SU-DHL-6 (cell line): ENCODE data around the gene HNRNPUL1.

Source experiments
- H2AFZ ChIP-seq: fragments of 200-600 bp; sonication (generic); 2 replicates; pipeline ENCODE4 v1.6.1; 2014; ENCODE audit warnings: low read depth, mild to moderate bottlenecking, moderate library complexity, mixed read lengths, antibody characterized with exemption, low read length; ENCODE audit not compliant: severe bottlenecking
- H3F3A ChIP-seq: fragments of 200-600 bp; shearing (Covaris generic); 2 replicates; pipeline ENCODE4 v1.6.0; 2016; ENCODE audit warnings: antibody characterized with exemption, mild to moderate bottlenecking; ENCODE audit not compliant: insufficient read depth
- H3K27ac ChIP-seq: fragments of 200-600 bp; sonication (generic); 2 replicates; pipeline ENCODE4 v1.5.1; 2016; ENCODE audit warnings: low read depth, mild to moderate bottlenecking, low read length, moderate library complexity, mixed read lengths
- H3K27me3 ChIP-seq: fragments of 200-600 bp; sonication (generic), shearing (Covaris generic); 2 replicates; pipeline ENCODE4 v1.6.0; 2014; ENCODE audit warnings: mild to moderate bottlenecking, low read length
- H3K36me3 ChIP-seq: fragments of 200-600 bp; sonication (generic); 2 replicates; pipeline ENCODE4 v1.6.1; 2014; ENCODE audit warnings: mild to moderate bottlenecking, low read length, mixed read lengths
- H3K4me2 ChIP-seq: fragments of 300-600, 200-600 bp; shearing (Covaris generic), sonication (generic); 2 replicates; pipeline ENCODE4 v1.6.0; 2014; ENCODE audit warnings: low read length, low read depth, mild to moderate bottlenecking; ENCODE audit not compliant: poor library complexity, severe bottlenecking
- H3K4me3 ChIP-seq: fragments of 200-600 bp; sonication (generic); 2 replicates; pipeline ENCODE4 v1.5.1; 2014; ENCODE audit warnings: antibody characterized with exemption, low read length, mild to moderate bottlenecking, mixed read lengths; ENCODE audit not compliant: insufficient read depth, poor library complexity, severe bottlenecking
- H3K79me2 ChIP-seq: fragments of 200-600 bp; sonication (generic); 2 replicates; pipeline ENCODE4 v1.6.1; 2014; ENCODE audit warnings: mild to moderate bottlenecking, low read length, moderate library complexity; ENCODE audit not compliant: insufficient read depth
- H3K9ac ChIP-seq: fragments of 200-600 bp; sonication (generic); 2 replicates; pipeline ENCODE4 v1.7.0; 2014; ENCODE audit warnings: mild to moderate bottlenecking, low read length
- H3K9me2 ChIP-seq: fragments of 200-600 bp; sonication (generic); replicated peaks from 2 replicates; pipeline ENCODE4 v1.6.1; 2014; ENCODE audit warnings: low read length; ENCODE audit not compliant: insufficient read depth
- H3K9me3 ChIP-seq: fragments of 200-600 bp; sonication (generic); 2 replicates; pipeline ENCODE4 v1.6.1; 2014; ENCODE audit warnings: low read length, mixed read lengths; ENCODE audit not compliant: insufficient read depth
- H4K20me1 ChIP-seq: fragments of 200-600 bp; sonication (generic); 2 replicates; pipeline ENCODE4 v1.6.1; 2014; ENCODE audit warnings: low read depth, mild to moderate bottlenecking, antibody characterized with exemption, low read length, moderate library complexity, mixed read lengths
- EZH2phosphoT487 ChIP-seq: fragments of 200-600 bp; sonication (generic), shearing (Covaris generic); conservative IDR thresholded peaks from 2 replicates; pipeline ENCODE4 v1.6.1; 2018; ENCODE audit warnings: mild to moderate bottlenecking, antibody characterized with exemption, low read length, moderate library complexity, mixed read lengths
- TF ChIP-seq, protein P1 (sequence below): fragments of 200-600 bp; sonication (generic); IDR thresholded peaks from one replicate; pipeline ENCODE4 v1.5.1; 2017; ENCODE audit warnings: antibody characterized with exemption, mild to moderate bottlenecking, low read length, moderate library complexity; ENCODE audit not compliant: insufficient read depth, poor library complexity, severe bottlenecking

Gene HNRNPUL1

DNA sequence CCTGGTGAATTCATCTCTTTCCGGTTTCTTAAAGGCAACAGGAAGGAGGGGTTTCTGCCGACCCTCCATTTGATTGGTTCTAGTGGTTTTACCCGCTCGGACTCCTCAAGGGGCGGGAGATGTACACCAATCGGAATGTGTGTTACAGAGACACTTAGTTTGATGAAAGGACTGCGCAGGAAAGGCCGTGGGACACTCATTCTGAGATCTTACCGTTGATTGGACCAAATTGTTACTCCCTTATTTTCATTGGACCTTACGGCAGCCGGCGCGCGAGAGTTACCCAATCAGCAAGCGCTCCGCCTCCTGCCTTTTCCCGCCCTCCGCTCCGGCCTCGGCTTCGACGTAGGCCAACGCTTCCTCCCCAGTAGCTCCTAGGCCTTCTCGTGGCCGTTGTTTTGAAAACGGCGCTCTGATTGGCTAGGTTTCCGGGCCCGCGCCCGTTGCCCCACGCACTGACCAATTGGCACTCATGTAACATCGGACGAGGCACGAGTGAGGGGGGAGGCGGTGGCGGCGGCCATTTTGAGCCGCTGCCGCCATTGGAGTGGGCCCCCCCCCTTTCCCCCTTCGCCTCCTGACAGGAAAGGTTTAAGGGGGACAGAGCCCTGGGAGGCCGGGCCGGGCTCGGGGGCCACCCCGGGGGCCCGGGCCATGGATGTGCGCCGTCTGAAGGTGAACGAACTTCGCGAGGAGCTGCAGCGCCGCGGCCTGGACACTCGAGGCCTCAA, at the start of gene HNRNPUL1:
HNRNPUL1 (plus strand) TSS at position 523 of the 731 bp plus-strand sequence; CDS start at position 655, 132 bp downstream.
- Histone ChIP-seq H3K27me3 (no peaks in the 10 kb centered on the region), H4K20me1 (no peaks in the 10 kb centered on the region), H2AFZ (peak within 1 kb of the TSS; percentile 81), H3K9ac (peak within 1 kb of the TSS; percentile 100), H3K4me2 (peak within 1 kb of the TSS; percentile 93), H3K79me2 (peaks cover 47% of the 10 kb centered on the region), H3K9me2 (no peaks in the 10 kb centered on the region), H3K36me3 (peaks cover 4% of the 10 kb centered on the region), H3K4me3 (peak within 1 kb of the TSS; percentile 93), H3F3A (peaks cover 11% of the 10 kb centered on the region; the same call in 1 of the 2 replicates), H3K9me3 (no peaks in the 10 kb centered on the region), H3K27ac (peak within 1 kb of the TSS; percentile 87)
- TF ChIP-seq, protein P1, sequence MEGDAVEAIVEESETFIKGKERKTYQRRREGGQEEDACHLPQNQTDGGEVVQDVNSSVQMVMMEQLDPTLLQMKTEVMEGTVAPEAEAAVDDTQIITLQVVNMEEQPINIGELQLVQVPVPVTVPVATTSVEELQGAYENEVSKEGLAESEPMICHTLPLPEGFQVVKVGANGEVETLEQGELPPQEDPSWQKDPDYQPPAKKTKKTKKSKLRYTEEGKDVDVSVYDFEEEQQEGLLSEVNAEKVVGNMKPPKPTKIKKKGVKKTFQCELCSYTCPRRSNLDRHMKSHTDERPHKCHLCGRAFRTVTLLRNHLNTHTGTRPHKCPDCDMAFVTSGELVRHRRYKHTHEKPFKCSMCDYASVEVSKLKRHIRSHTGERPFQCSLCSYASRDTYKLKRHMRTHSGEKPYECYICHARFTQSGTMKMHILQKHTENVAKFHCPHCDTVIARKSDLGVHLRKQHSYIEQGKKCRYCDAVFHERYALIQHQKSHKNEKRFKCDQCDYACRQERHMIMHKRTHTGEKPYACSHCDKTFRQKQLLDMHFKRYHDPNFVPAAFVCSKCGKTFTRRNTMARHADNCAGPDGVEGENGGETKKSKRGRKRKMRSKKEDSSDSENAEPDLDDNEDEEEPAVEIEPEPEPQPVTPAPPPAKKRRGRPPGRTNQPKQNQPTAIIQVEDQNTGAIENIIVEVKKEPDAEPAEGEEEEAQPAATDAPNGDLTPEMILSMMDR = no peak
- no peak for TF ChIP-seq EZH2phosphoT487

GRCh38 chr19:41217741-41218140, 46.4 kb upstream of the HNRNPUL1 start:
- H3K79me2 ChIP-seq = no peaks in the 10 kb centered on the region
- H3K27me3 ChIP-seq = no peaks in the 10 kb centered on the region
- no peaks in the 10 kb centered on the region for H3F3A ChIP-seq
- no peaks in the 10 kb centered on the region for H3K36me3 ChIP-seq
- H3K4me2 ChIP-seq = no peak overlapping the region
- no peaks in the 10 kb centered on the region for H3K9me2 ChIP-seq
- H3K9me3 ChIP-seq = no peaks in the 10 kb centered on the region
- TF ChIP-seq EZH2phosphoT487 = no peak
- TF ChIP-seq, protein P1 = no peak
- no peak overlapping the region for H2AFZ ChIP-seq
- H3K27ac ChIP-seq = no peak overlapping the region
- no peaks in the 10 kb centered on the region for H4K20me1 ChIP-seq
- H3K4me3 ChIP-seq = no peak overlapping the region
- H3K9ac ChIP-seq = no peak overlapping the region

GRCh38 chr19:41218249-41218614, 45.9 kb upstream of the HNRNPUL1 start:
- no peaks in the 10 kb centered on the region for H3K79me2 ChIP-seq
- H4K20me1 ChIP-seq = no peaks in the 10 kb centered on the region
- no peaks in the 10 kb centered on the region for H3K36me3 ChIP-seq
- no peaks in the 10 kb centered on the region for H3K27me3 ChIP-seq
- no peaks in the 10 kb centered on the region for H3F3A ChIP-seq
- no peaks in the 10 kb centered on the region for H3K9me2 ChIP-seq
- no peak overlapping the region for H3K9ac ChIP-seq
- H3K9me3 ChIP-seq = no peaks in the 10 kb centered on the region
- H2AFZ ChIP-seq = no peak overlapping the region
- H3K4me2 ChIP-seq = no peak overlapping the region
- no peak overlapping the region for H3K4me3 ChIP-seq
- TF ChIP-seq, protein P1 = no peak
- no peak for TF ChIP-seq EZH2phosphoT487
- no peak overlapping the region for H3K27ac ChIP-seq
